ENCODE measurements around the gene ANXA11.

Gene ANXA11

GRCh38 chr10:80187465-80188409, 17.6 kb downstream of the ANXA11 start:
- DNase-seq = no peak

GRCh38 chr10:80187060-80187459, 18.3 kb downstream of the ANXA11 start:
- DNase-seq = no peak

GRCh38 chr10:80186364-80187012, 18.8 kb downstream of the ANXA11 start:
- no peak for DNase-seq

GRCh38 chr10:80185578-80186299, 19.6 kb downstream of the ANXA11 start:
- DNase-seq = no peak

GRCh38 chr10:80184291-80184690, 21.0 kb downstream of the ANXA11 start:
- DNase-seq = no peak

- no peak for DNase-seq
These were observed 21.9 kb downstream of the ANXA11 start for GRCh38 chr10:80183436-80183835.

- DNase-seq = no peak
These were observed 22.4 kb downstream of the ANXA11 start for GRCh38 chr10:80182986-80183385.

GRCh38 chr10:80177781-80178636, 27.3 kb downstream of the ANXA11 start:
- DNase-seq = no peak

- DNase-seq = no peak
These were observed 28.8 kb downstream of the ANXA11 start for GRCh38 chr10:80176526-80176925.

GRCh38 chr10:80174641-80175395, 30.5 kb downstream of the ANXA11 start:
- DNase-seq = no peak

- DNase-seq = no peak
These were observed 31.9 kb downstream of the ANXA11 start for GRCh38 chr10:80173466-80173865.

- no peak for DNase-seq
These were observed 32.4 kb downstream of the ANXA11 start for GRCh38 chr10:80172896-80173295.

GRCh38 chr10:80171248-80171660, 34.1 kb downstream of the ANXA11 start:
- DNase-seq = no peak

- no peak for DNase-seq
These were observed 34.7 kb downstream of the ANXA11 start for GRCh38 chr10:80170641-80171040.

- no peak for DNase-seq
These were observed 35.3 kb downstream of the ANXA11 start for GRCh38 chr10:80170026-80170425.

- DNase-seq = no peak
These were observed 36.5 kb downstream of the ANXA11 start for GRCh38 chr10:80168679-80169380.

GRCh38 chr10:80168162-80168511, 37.2 kb downstream of the ANXA11 start:
- DNase-seq = no peak

- DNase-seq = no peak
These were observed 37.7 kb downstream of the ANXA11 start for GRCh38 chr10:80167471-80168161.

- DNase-seq = no peak
These were observed 38.5 kb downstream of the ANXA11 start for GRCh38 chr10:80166581-80167470.
